GM21423 (cell line): Measurements from ENCODE around the gene CAMK1.

Experiments used
- ATAC-seq: cut with Tn5 transposase; IDR thresholded peaks from one replicate; pipeline ENCODE4 v1.9.1; 2021; ENCODE audit warnings: mild to moderate bottlenecking, moderate library complexity; ENCODE audit not compliant: unreplicated experiment

CAMK1 gene

GRCh38 chr3:9713142-9713541 lies 56.6 kb downstream of the CAMK1 start:
- no peak for ATAC-seq

- ATAC-seq, result no peak
Observed at GRCh38 chr3:9712415-9712814, 57.3 kb downstream of the CAMK1 start.

- ATAC-seq, result no peak
Observed at GRCh38 chr3:9710174-9710739, 59.5 kb downstream of the CAMK1 start.
